NCI-H2227 (cell line): ENCODE measurements around the gene TMCO4.

ENCODE experiments used
- DNase-seq: peaks from one replicate; lab custom pipeline; 2025; ENCODE audit not compliant: unreplicated experiment; lab: John Stamatoyannopoulos, UW

TMCO4 gene

DNA sequence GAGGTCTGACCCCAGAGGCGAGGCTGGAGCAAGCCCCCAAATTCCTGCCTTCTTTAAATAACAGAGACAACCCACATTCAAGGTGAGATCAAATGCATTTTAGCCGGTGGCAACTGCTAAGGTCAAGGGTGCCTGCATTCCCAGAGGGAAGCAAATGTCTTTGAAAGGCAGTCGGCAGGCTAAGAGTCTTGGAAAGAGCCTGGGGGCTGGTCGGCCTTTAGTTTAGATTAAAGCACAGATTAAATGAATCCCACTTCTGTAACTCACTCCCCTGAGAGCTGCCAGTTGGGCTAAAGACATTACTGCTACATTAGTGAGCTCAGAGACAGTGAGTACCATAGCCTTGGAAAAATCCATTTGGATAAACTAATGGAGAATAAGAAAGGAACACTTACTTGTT is 75.8 kb downstream of the TMCO4 start:
- DNase-seq: no peak

DNA sequence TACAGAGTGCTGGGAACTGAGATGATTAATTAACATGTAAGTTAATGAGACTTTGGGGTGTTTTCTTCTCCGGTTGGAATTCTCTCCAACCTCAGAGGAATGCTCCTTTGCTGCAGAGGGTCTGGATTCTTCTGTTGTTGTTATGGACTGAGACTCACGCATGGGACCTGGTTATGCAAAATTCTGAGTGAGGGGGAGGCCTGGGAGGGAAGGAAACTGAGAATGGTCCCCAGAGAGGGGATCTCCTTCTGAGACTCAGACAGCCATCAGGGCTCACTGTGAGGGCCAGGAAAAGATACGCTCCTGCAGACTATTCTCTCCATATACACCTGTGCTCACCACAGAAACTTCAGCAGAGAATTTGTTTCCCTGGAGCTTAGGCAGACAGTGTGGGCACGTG is 78.7 kb downstream of the TMCO4 start:
- no peak for DNase-seq

DNA sequence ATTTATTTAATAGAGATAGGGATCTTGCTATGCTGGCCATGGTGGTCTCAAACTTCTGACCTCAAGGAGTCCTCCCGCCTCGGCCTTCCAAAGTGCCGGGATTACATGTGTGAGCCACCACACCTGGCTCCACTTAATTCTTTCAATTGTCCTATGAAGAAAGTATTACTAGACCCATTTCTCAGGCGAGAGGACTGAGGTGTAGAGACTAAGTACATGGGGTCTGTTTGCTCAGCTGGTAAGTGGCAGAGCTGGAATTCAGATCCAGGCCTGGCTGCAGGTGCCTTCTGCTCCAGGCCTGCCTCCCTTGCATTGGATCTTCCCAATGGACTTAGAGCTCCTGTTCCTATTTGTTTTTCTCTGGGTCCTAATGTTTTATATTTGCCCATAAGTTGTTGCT is 79.5 kb downstream of the TMCO4 start:
- DNase-seq: no peak

DNA sequence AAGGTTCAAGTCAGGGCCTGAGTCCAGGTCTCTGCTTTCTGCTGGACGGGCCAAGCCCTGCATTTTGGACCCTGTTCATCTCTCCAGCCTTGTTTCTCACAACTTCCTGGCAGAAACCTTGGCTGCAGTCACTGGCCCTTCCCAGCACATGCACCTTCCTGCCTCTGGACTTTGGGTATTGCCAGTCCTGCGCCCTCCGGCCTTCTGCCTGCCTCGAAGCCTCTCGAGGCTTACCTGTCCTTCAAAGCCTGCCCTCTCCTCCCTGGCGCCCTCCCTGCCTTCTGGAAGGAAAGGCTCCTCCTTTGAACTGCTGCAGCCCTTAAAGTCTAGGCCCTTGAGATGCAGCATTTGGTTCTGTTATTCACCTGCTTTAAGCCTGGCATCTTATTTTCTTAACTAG is 82.2 kb downstream of the TMCO4 start:
- DNase-seq: no peak

DNA sequence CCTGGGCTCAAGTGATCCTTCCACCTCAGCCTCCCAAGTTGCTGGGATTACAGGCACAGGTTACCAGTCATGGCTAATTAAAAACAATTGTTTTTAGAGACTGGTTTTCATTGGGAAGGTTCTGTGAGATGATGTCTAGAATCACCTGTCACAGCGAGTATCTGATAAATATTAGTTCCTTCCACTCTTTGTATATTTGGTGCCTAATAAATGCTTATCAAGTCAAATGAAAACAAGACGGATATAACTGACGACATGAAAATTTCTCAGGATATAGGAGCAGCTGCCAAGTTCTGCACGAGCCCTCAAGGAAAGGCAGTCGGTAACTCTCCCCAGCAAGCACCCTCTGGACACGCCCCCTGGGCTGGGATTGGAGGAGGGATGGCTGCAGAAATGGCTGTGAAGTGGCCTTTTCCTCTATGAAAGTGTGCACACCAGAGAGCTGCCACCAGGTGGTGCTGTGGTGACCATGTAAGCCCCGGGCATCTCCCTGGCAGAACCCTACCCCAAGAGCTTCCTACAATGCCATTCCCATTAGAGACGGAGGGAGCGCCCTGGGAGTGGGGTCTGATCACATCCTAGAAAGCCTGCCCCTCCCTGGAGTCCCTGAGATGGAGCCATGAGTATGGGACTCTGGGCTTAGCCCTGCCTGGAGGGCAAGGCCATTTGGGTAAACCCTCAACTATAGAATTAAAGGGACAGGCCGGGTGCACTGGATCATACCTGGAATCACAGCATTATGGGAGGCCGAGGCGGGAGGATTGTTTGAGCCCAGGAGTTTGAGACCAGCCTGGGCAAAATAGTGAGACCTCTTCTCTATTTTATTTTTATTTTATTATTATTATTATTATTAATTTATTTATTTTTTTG is 84.1 kb downstream of the TMCO4 start:
- DNase-seq: peak; percentile 97

DNA sequence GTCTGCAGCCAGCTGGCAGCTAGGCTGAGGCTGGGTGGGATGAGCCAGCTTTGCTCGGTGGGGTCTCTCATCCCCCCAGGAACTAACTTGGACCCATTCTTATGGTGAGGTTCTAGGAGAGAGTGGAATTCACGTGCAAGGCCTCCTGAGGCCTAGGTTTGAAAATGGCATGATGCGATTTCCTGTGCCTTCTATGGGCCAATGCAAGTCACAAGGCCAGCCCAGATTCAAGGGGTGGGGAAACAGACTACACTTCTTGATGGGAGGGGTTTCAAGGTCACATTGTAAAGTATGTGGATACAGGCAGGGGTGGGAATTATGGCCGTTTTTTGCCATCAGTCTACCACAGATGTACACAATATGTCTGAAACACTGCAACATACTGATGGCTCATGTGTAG is 86.8 kb downstream of the TMCO4 start:
- no peak for DNase-seq

DNA sequence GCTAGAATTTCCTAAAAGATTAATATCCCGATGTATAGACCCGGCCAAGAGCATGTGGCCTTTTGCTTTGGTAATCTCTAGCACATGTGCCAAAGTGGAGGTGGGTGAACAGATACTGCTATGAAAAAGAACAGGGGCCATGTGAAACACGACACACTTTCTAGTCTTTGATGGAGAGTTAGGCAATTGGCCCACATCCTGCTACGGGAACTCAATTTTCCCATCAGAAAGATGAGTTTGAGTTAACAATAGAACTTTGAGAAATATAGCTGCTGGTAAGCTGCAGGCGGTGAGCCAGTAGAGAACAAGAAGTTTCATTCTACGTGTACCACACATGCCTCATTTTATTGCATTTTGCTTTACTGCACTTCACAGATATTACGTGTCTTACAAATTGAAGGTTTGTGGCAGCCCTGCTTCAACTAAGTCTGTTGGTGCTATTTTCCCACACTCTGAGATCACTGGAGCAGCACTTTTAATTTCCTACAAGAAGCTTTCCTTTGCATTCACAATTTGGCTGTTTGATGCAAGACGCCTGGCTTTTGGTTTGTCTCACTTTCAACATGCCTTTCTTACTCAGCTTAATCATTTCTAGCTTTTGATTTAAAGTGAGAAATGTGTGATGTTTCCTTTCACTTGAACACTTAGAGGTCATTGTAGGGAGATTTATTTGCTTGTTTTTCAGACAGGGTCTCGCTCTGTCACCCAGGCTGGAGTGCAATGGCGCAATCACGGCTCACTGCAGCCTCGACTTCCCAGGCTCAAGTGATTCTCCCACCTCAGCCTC is 88.7 kb downstream of the TMCO4 start:
- no peak for DNase-seq

GRCh38 chr1:19709260-19709793 is 90.4 kb downstream of the TMCO4 start:
- no peak for DNase-seq

GRCh38 chr1:19708567-19709110 is 91.1 kb downstream of the TMCO4 start:
- no peak for DNase-seq

DNA sequence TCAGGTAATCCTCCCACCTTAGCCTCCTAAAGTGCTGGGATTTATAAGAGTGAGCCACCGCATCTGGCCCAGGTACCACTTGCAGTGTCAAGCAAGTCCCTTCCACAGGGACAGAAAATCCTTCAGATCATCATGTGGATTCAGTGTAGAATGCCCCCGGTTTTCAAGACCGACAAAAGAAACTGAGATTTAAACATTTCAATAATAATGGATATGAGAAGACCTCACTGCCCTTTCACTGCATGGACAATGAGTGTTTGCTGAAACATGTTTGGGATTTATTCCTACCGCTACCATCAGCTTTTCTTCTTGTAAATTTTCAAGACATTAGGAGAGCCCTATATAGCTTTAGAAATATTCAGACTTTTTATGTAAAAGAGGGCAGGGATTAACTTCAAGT is 93.6 kb downstream of the TMCO4 start:
- DNase-seq: no peak

GRCh38 chr1:19705464-19705863 is 94.3 kb downstream of the TMCO4 start:
- DNase-seq: no peak

DNA sequence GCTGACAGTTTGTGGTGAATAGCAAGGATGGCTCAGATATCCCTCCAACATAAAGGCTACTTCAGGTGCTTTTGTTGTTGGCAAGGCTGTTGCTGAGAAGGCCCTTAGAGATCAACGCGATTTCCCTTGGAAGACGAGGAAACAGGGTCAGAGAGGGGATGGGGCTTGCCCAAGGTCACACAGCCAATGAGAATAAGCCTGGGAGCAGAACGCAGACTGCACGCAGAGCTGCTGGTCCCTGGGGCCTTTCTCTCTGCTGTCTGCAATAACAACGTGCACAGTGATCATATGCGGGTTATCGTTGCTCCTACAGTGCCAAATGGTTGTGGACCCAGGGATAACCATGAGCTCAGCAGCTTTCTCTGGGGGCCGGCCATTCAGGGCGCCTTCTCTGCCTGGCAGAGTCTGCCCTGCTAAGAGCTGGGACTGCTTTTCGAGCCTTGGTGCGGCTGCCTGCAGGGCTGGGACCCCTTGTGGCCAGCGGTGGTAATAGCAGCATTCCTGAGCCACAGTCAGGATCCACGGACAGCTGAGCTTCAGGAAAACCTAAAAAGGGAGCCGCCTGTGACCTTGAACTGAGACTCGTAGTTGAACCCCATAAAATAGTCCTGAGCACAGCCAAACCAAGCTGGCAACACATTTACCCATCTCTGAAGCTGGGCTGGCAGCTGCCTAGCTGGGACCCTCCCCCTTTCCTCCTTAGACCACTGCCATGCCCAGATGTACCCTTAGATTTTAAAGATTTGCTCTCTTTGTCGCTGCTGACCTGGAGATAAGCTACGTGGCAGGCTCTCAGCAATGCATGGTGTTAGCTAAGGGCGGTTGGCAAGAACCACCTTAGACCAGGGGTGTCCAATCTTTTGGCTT is 95.2 kb downstream of the TMCO4 start:
- peak; percentile 81 for DNase-seq

- DNase-seq: no peak
Observed at GRCh38 chr1:19703280-19703679, 96.4 kb downstream of the TMCO4 start.

DNA sequence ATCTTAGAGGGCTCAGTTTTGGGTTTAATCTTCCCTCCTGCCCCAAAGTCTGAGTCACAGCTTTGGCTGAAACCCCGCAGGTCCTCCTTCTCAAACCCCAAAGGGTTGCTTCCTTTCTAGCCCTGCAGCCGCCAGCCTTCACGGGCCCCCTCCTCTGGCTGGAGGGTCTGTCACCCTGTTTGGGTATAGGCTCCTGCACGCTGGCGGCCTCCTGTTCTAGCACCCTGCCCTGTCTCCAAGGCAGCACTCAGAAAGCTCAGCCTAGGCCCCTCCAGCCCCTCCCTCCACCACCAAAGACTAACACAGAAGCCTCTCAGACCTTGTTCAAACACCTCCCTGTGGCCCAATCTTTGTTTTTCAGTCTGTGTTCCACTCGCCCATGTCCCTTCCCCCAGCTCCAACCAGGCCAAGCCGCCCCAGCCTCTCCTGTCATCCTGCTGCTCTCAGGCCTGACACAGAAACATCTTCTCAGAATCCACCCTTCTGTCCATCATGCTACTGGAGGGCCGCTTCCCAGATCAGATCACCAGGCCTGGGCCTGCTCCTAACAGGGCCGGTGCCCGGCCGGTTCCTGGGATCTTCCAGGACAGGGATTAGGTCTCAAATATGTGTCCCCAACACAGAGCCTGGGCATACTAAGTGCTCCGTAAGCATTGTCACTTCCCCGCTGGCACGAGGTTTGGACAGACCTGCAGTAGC is 99.5 kb downstream of the TMCO4 start:
- no peak for DNase-seq

- no peak for DNase-seq
Observed at GRCh38 chr1:19698181-19698580, 101.5 kb downstream of the TMCO4 start.

DNA sequence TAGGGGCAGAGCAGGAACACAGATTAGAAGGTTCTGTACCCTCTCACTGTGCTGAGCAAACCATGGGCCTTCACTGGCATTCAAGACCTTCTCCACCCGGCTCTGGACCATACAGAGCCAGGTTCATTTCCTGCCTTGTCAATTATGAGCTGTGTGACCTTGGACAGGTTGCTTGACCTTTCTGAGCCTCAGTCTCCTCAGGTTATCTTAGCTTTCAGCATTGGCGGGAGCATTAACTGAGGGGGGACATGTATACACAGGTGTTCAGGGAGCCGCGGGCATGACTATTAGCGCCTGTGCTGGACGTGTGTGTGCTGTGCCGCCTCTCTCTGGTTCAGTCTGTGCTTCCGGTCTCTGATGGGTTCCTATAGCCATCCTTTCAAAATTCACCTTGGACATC is 102.9 kb downstream of the TMCO4 start:
- no peak for DNase-seq

DNA sequence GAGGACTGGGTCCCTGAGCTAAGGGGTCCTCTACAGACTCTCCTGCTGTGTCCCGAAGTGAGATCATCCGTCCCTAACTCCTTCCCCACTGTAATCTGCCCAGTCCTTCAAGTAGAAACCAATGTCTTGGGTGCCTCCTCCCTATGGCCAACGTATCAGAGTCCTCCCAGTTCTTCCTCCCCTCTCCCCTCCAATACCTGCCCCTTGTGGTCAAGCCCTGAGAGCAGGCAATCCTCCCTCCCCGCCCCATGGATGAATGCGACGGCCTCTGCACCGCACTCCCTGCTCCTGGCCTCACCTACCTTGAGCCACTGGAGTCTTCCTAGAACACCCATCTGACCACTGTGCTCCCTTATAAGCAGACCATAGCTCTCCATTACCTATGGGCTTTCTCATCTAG is 103.9 kb downstream of the TMCO4 start:
- DNase-seq: no peak

GRCh38 chr1:19694298-19694697 is 105.4 kb downstream of the TMCO4 start:
- DNase-seq: no peak

DNA sequence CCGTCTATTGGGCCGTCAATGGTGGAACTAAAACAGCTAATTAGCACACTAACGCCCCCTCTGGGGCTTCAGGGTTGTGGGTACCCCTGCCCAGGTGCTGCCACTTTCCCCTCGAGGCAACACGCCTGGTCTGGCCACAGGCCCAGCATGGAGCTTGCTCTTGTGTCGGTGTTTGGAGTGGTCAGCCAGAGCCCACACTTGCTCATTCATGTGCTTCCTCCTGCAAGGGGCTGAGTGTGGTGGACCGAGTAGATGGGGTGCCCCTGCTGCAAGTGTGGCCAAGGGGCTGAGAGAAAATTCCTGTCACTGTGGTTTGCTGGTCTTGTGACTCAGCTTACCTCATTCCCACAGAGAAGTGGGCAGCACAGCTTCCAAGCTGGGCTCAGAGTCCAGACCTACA is 109.4 kb downstream of the TMCO4 start:
- DNase-seq: no peak

- DNase-seq: no peak
Observed at GRCh38 chr1:19689856-19690255, 109.9 kb downstream of the TMCO4 start.
